K562 (cell line): ENCODE results near the gene CFAP70. TPM values are rescaled to one million over a fixed set of nuclear protein-coding genes. Genes with fewer than 3 reads are reported as not detected.

ENCODE experiments used
- BHLHE40 ChIP-seq: IDR thresholded peaks from 2 replicates; pipeline ENCODE4 v1.6.1; 2011; ENCODE audit warnings: low read length, improper control_type of control experiment
- CBFA2T2 ChIP-seq: fragments of 450-650 bp; conservative IDR thresholded peaks from 2 replicates; pipeline ENCODE4 v1.6.1; 2017; ENCODE audit warnings: mild to moderate bottlenecking
- CBFA2T3 ChIP-seq: fragments of 450-650 bp; IDR thresholded peaks from 2 replicates; pipeline ENCODE4 v1.6.1; 2017
- CHD1 ChIP-seq: fragments of 200-600 bp; sonication (generic); IDR thresholded peaks from one replicate; pipeline ENCODE4 v1.6.1; 2012; ENCODE audit warnings: mild to moderate bottlenecking, moderate library complexity, low read length, inconsistent platforms
- ETV6 ChIP-seq, 3 experiments: fragments of 150-350 bp in 1 of 3; sonication (generic) in 1 of 3; formaldehyde crosslinking in 1 of 3; IDR thresholded peaks; 2 replicates each; pipeline versions ENCODE4 v1.6.1 to v1.8.0; 2014 to 2022; ENCODE audit warnings: borderline replicate concordance in 2 of 3, low read depth in 2 of 3, antibody characterized with exemption in 1 of 3, low read length in 1 of 3, mild to moderate bottlenecking in 1 of 3, missing genetic modification reagents in 1 of 3
- GABPB1 ChIP-seq: sonication (generic); formaldehyde crosslinking; IDR thresholded peaks from 2 replicates; pipeline ENCODE4 v1.8.0; 2022; ENCODE audit warnings: mild to moderate bottlenecking, missing genetic modification reagents
- HMG20A ChIP-seq: fragments of 450-650 bp; formaldehyde crosslinking; conservative IDR thresholded peaks from 2 replicates; pipeline ENCODE4 v1.4.0; 2020; ENCODE audit warnings: mild to moderate bottlenecking, mixed read lengths
- MGA ChIP-seq: fragments of 450-650 bp; IDR thresholded peaks from 2 replicates; pipeline ENCODE4 v1.6.1; 2016; ENCODE audit warnings: mild to moderate bottlenecking, moderate library complexity
- NR2C1 ChIP-seq, 2 experiments: fragments of 450-650 bp; IDR thresholded peaks; 2 replicates each; pipeline ENCODE4 v1.6.1; 2017; ENCODE audit warnings: mild to moderate bottlenecking in 2 of 2, antibody characterized with exemption in 1 of 2, inconsistent platforms in 1 of 2, missing compliant biosample characterization in 1 of 2, missing genetic modification characterization in 1 of 2
- YBX1 ChIP-seq: fragments of 450-650 bp; IDR thresholded peaks from 2 replicates; pipeline ENCODE4 v1.7.1; 2016; ENCODE audit warnings: mild to moderate bottlenecking
- ZNF165 ChIP-seq: fragments of 250-450 bp; sonication (Bioruptor Pico); IDR thresholded peaks from 2 replicates; pipeline ENCODE4 v1.4.0; 2020; ENCODE audit warnings: borderline replicate concordance
- ZNF512 ChIP-seq: IDR thresholded peaks from 2 replicates; pipeline ENCODE4 v1.6.1; 2016; ENCODE audit warnings: missing genetic modification characterization, missing compliant biosample characterization
- ZNF699 ChIP-seq: fragments of 250-450 bp; sonication (Bioruptor Pico); IDR thresholded peaks from 2 replicates; pipeline ENCODE4 v1.8.0; 2021; ENCODE audit warnings: mild to moderate bottlenecking, moderate library complexity; ENCODE audit not compliant: insufficient replicate concordance
- ZNF75A ChIP-seq: fragments of 450-650 bp; formaldehyde crosslinking; IDR thresholded peaks from 2 replicates; pipeline ENCODE4 v1.4.0; 2020; ENCODE audit warnings: mild to moderate bottlenecking
- polyA plus RNA-seq, 8 experiments: library from polyadenylated mRNA; depleted of rRNA in 4 of 8; stranded (reverse) in 5 of 8; unstranded in 3 of 8; fragments of >200 nt; fragmentation: Nextera tagmentation in 2 of 8; fragmentation: Illumina TruSeq in 1 of 8; extraction: Ambion mirVana in 2 of 8; extraction: Trizol in 1 of 8; gene quantifications; 2 replicates each; pipeline versions ENCODE4 v1.2.1 to v1.2.3, GENCODE V29; 2011 to 2014; ENCODE audit warnings: inconsistent platforms in 1 of 8, missing spikeins in 1 of 8
- total RNA-seq, 7 experiments: library from RNA; depleted of rRNA in 6 of 7; stranded (reverse); fragments of >200 nt in 6 of 7; fragmentation: Illumina TruSeq in 2 of 7; extraction: Trizol in 2 of 7; gene quantifications; 2 replicates each; pipeline versions ENCODE4 v1.2.1 to v1.2.3, GENCODE V29; 2011 to 2021; ENCODE audit warnings: low replicate concordance in 1 of 7

CFAP70 gene
- total and polyA plus RNA-seq, 9 of the 15 experiments (the other 6 are each of a cell fraction or from before 2014, with no cell fraction given) = 0.27 to 1.6 (median 0.86) TPM

- TF ChIP-seq MGA (peak; percentile 63; the same call in 1 of the 2 replicates), CBFA2T2 (no peak), ZNF512 (tag) (no peak), ZNF75A (CRISPR knock-in tag) (no peak), BHLHE40 (peak; percentile 5), ZNF699 (CRISPR knock-in tag) (no peak), YBX1 (no peak), NR2C1 (IDR thresholded peaks at IDR 0.05) (peak; percentile 98), NR2C1 (tag; IDR thresholded peaks at IDR 0.05) (peak; percentile 99), GABPB1 (CRISPR knock-in tag) (peak; percentile 89), ETV6 (IDR thresholded peaks at IDR 0.05; ENCODE audit: borderline replicate concordance in 1 of 2, low read depth in 2 of 2, low read length in 1 of 2) (no peak), ETV6 (CRISPR knock-in tag; IDR thresholded peaks at IDR 0.05; ENCODE audit: borderline replicate concordance) (peak; percentile 65; the same call in 1 of the 2 replicates), CBFA2T3 (no peak; the same call in 1 of the 2 replicates), CHD1 (peak; percentile 54), HMG20A (CRISPR knock-in tag) (no peak), ZNF165 (CRISPR knock-in tag) (0 out of 2 replicates have a peak, but pooled peaks have one; percentile 25)
These were observed 106.0 kb downstream of the CFAP70 start, which contains the start of gene MRPS16 (continued) for GRCh38 chr10:73252445-73253224.
